CD1c-positive myeloid dendritic cell (primary cell): ENCODE results near the gene TMEM60.
"Not testable (repeated sequence)": the region's sequence is repeated elsewhere in the genome, so short reads cannot be mapped to it uniquely, and the experiment has no call there.

Source experiments
- DNase-seq: peaks from one replicate; pipeline ENCODE4 v3.0.0-alpha.2; 2016; ENCODE audit errors: extremely low spot score

Gene TMEM60

GRCh38 chr7:77798394-77799077 lies at the start of gene TMEM60, which contains the start of gene PHTF2:
Gene TMEM60, minus strand, starts transcription at chr7:77798434. Its CDS starts 4,061 bp downstream, at chr7:77794373.
Gene PHTF2, plus strand, starts transcription at chr7:77798773.
- peak; percentile 99 for DNase-seq

- DNase-seq, result no peak
Observed at GRCh38 chr7:77846317-77847092, 48.3 kb upstream of the TMEM60 start.

GRCh38 chr7:77843194-77843593 lies 45.0 kb upstream of the TMEM60 start:
- peak; percentile 27 for DNase-seq

GRCh38 chr7:77839919-77840318 lies 41.7 kb upstream of the TMEM60 start:
- DNase-seq, result no peak

- no peak for DNase-seq
Observed at GRCh38 chr7:77838929-77839491, 40.8 kb upstream of the TMEM60 start.

- DNase-seq, result no peak
Observed at GRCh38 chr7:77837966-77838365, 39.7 kb upstream of the TMEM60 start.

GRCh38 chr7:77837275-77837674 lies 39.0 kb upstream of the TMEM60 start:
- DNase-seq, result no peak

- DNase-seq, result not testable (repeated sequence)
Observed at GRCh38 chr7:77836425-77836824, 38.2 kb upstream of the TMEM60 start.

GRCh38 chr7:77833136-77833535 lies 34.9 kb upstream of the TMEM60 start:
- DNase-seq, result no peak

GRCh38 chr7:77831953-77832352 lies 33.7 kb upstream of the TMEM60 start:
- no peak for DNase-seq

- no peak for DNase-seq
Observed at GRCh38 chr7:77831481-77831880, 33.2 kb upstream of the TMEM60 start.

GRCh38 chr7:77830649-77831355 lies 32.6 kb upstream of the TMEM60 start:
- DNase-seq, result no peak

GRCh38 chr7:77827999-77828398 lies 29.8 kb upstream of the TMEM60 start:
- no peak for DNase-seq

GRCh38 chr7:77826300-77826699 lies 28.1 kb upstream of the TMEM60 start:
- no peak for DNase-seq

- peak; percentile 56 for DNase-seq
Observed at GRCh38 chr7:77825131-77825530, 26.9 kb upstream of the TMEM60 start.

- DNase-seq, result no peak
Observed at GRCh38 chr7:77824636-77825035, 26.4 kb upstream of the TMEM60 start.

GRCh38 chr7:77823787-77824186 lies 25.6 kb upstream of the TMEM60 start:
- no peak for DNase-seq

GRCh38 chr7:77822269-77822668 lies 24.0 kb upstream of the TMEM60 start:
- DNase-seq, result no peak

- DNase-seq, result no peak
Observed at GRCh38 chr7:77820967-77821366, 22.7 kb upstream of the TMEM60 start.

- no peak for DNase-seq
Observed at GRCh38 chr7:77819021-77819420, 20.8 kb upstream of the TMEM60 start.

- DNase-seq, result no peak
Observed at GRCh38 chr7:77813180-77813579, 14.9 kb upstream of the TMEM60 start.

- no peak for DNase-seq
Observed at GRCh38 chr7:77812290-77812685, 14.1 kb upstream of the TMEM60 start.
